Frontal cortex (tissue), 4 donors: ENCODE measurements around the gene IFITM2. TPM values are rescaled to one million over a fixed set of nuclear protein-coding genes. Genes with fewer than 3 reads are reported as not detected.
A peak's percentile ranks its signal among the peaks of the same experiment; 100 is the strongest.
"Not testable (repeated sequence)": the region's sequence is repeated elsewhere in the genome, so short reads cannot be mapped to it uniquely, and the experiment has no call there.

ENCODE experiments used
- DNase-seq, 2 donors: peaks; one replicate each; pipeline ENCODE4 v3.0.0; 2012; ENCODE audit warnings: low spot score in 2 of 2
- FAIRE-seq: peaks from 2 replicates; lab custom pipeline; 2012; peaks lifted over from hg19 to GRCh38; lab: Jason Lieb, UNC
- total RNA-seq: library from RNA; depleted of rRNA; stranded (reverse); fragments of >200 nt; gene quantifications from one replicate; pipeline ENCODE4 v1.2.3, GENCODE V29; 2014
- donor health status: control.
- donor health status: control.
- donor health status: control.

IFITM2 gene
- total RNA-seq, 1 donor from 2014 or later: 5.3 TPM

- FAIRE-seq (no peak), DNase-seq (peak; percentile 78 to 85)
These were observed 2.4 kb upstream of the IFITM2 start for GRCh38 chr11:304915-305843.

DNA sequence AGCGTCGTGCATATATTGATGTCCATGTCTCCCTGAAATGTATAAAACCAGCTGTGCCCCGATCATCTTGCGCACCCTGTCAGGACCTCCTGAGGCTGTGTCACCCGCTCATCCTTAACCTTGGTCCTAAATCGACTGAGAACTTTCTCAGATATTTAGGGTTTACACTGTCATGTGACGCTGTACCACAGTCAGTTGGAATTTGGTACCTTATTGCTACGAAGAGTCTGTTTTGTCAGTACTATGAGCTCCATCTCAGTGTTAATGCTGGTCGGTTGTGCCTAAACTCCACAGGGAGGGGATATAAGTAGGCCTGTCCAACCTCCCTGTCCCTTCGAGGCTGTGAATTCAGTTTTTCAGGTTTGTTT, 1.8 kb upstream of the IFITM2 start:
- FAIRE-seq (no peak), DNase-seq (no peak)

DNA sequence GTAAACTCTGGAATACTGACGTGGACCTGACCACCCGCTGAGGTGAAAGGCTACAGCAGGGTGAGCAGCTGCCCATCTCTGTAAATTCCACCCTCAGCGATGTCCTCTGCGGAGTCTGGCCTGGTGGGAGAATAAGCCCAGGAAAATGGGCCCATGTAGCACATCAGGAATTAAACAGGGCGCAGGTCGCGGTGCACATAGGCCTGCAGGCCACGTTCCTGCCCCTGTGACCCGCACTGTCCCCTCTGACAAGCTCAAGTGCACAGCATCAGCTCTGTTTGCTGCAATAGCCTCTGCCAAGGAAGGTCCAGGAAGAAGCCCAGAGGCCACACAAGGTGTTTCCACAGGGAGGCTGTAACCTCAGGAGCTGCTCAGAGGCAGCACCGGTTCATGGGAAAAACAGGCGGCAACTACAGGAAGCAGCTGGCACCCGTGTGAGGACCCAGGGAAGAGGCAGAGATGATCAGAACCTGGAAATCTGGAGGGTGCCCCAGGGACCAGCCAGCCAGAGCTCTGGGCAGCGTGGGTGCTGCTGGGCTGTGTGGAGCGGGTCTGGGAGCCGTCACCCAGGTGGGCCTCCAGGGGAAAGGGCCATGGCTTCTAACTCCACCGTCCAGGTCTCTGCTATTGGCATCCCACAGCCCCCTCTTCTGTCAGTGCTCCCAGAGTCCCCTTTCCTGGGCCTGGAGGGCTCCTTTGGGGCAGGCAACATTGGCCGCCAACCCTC, 808 bp upstream of the IFITM2 start:
- DNase-seq (no peak), FAIRE-seq (no peak)

DNA sequence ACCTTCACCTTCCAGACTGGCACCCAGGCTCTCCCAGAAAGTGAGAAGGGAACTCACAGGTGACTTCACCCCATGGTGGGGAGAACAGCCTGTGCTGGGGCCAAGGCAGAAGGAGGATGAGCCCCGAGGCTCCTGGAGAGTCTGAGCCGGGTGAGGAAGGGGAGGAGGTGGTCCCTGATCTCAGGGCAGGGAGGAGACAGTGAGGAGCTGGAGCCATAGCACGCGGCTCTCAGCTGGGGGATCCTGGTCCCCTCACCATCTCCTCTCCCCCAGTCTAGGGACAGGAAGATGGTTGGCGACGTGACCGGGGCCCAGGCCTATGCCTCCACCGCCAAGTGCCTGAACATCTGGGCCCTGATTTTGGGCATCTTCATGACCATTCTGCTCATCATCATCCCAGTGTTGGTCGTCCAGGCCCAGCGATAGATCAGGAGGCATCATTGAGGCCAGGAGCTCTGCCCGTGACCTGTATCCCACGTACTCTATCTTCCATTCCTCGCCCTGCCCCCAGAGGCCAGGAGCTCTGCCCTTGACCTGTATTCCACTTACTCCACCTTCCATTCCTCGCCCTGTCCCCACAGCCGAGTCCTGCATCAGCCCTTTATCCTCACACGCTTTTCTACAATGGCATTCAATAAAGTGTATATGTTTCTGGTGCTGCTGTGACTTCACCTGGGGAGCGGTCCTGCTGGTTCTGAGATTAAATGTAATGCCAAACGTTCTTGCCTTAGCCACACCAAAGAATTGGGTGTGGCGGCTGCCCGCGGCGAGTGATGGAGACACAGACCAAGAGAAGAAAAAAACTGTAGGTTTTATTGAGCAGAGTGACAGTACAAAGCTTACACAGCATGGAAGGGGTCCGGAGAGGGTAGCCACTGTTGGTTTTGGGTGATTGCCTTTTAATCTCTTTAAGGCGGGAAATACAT, 1.4 kb downstream of the IFITM2 start:
- DNase-seq, FAIRE-seq: not testable (repeated sequence)

- DNase-seq, FAIRE-seq: not testable (repeated sequence)
These were observed 2.5 kb downstream of the IFITM2 start for GRCh38 chr11:309979-310572.

DNA sequence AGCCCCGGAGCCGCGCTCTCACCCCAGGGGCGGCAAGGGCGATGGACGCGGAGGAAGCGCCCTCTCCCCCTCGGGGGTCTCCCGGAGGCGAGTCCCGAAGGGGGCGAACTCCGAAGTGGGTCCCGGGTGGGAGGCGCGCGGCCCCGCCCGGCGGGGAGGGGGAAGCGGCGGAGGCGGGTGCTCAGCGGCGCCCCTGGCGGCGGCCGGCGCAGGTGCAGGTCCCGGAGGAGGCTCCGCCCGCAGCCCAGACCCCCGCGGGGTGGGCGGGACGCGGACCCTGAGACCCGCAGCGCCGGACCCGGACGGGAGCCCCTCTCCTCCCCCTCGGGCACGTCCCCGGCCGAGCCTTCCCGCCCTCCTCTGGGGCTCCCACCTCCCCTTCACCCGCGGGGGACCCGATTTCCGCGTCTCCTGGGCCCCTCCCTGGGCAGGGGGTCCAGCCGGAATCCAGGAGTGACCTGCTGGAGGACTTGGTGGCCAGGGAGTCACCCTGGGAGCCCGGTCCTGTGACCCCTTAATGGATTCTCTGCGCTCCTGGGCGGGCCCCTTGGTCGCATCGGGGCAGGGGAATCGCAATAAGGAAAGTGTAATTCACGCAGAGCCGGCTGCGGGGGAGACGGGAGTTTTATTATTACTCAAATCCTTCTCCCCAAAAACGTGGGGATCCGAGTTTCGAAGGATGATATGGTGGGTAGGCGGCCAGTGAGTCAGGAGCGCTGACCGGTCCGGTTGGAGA, 3.6 kb downstream of the IFITM2 start:
- FAIRE-seq, DNase-seq: not testable (repeated sequence)

- no peak for DNase-seq
- FAIRE-seq: no peak
These were observed 4.6 kb downstream of the IFITM2 start for GRCh38 chr11:312092-312816.

- no peak for DNase-seq
- FAIRE-seq: no peak
These were observed 5.7 kb downstream of the IFITM2 start for GRCh38 chr11:313304-313786.

DNA sequence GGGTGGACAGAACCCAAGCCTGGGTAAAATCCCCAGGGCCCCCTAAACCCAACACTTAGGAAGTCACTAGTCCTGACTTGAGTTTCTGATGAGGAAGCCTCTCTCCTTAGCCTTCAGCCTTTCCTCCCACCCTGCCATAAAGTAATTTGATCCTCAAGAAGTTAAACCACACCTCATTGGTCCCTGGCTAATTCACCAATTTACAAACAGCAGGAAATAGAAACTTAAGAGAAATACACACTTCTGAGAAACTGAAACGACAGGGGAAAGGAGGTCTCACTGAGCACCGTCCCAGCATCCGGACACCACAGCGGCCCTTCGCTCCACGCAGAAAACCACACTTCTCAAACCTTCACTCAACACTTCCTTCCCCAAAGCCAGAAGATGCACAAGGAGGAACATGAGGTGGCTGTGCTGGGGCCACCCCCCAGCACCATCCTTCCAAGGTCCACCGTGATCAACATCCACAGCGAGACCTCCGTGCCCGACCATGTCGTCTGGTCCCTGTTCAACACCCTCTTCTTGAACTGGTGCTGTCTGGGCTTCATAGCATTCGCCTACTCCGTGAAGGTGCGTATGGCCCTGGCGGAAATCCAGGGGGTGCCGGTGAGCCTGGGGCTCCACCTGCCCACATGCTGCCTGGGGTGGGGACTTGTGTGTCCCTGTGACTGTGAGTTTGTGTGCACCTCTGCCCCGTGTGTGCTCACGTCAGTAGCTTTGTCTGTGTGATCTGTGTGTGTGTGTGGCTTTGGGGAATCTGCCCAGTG, 6.4 kb downstream of the IFITM2 start, which contains the start of gene IFITM1:
Gene IFITM1, plus strand, starts transcription at position 254 of the 767 bp plus-strand sequence. Its CDS starts 131 bp downstream, at position 385.
- DNase-seq: no peak
- FAIRE-seq: no peak

DNA sequence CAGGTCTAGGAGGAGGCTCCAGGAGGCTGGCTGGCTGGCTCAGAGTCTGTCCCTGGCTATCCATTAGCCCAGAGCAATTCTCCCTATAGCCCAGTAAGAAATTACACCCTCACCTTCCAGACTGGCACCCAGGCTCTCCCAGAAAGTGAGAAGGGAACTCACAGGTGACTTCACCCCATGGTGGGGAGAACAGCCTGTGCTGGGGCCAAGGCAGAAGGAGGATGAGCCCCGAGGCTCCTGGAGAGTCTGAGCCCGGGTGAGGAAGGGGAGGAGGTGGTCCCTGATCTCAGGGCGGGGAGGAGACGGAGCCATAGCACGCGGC, 6.9 kb downstream of the IFITM2 start:
- not testable (repeated sequence) for FAIRE-seq, DNase-seq

GRCh38 chr11:315051-315481, 7.5 kb downstream of the IFITM2 start:
- DNase-seq (no peak), FAIRE-seq (no peak)

GRCh38 chr11:315516-315994, 7.9 kb downstream of the IFITM2 start:
- DNase-seq (no peak), FAIRE-seq (no peak)

DNA sequence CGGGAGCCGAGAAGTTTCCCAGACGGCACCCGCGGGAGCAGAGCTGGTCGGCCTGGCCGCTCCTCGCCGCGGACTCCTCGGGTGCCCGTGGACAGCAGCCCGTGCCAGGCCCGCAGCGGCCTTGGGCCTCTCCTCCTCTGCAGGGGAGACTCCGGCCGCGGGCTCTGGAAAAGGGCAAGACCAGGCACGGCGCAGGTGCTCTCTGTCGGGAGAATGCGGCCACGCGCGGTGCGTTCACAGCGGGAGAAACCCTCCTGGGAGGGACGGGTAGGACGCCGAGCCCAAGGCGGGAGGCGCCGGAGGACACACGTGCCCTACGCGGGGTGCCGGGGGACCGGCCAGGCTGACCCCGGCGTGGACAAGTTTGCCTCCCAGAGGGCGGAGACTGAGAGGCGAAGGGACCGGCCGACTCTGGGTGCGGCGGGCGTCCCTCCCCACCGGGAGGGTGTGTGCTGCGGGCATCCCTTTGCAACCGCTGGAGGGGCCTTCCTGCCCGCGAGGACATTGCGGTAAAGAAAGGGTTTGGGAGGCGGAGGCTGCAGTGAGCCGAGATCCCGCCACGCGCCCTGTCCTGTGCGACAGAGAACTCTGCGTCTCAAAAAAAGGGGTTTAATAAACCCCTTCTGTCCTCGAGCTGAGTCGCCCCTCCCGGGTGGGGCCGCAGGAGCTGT, 8.6 kb downstream of the IFITM2 start:
- no peak for FAIRE-seq
- DNase-seq: no peak

DNA sequence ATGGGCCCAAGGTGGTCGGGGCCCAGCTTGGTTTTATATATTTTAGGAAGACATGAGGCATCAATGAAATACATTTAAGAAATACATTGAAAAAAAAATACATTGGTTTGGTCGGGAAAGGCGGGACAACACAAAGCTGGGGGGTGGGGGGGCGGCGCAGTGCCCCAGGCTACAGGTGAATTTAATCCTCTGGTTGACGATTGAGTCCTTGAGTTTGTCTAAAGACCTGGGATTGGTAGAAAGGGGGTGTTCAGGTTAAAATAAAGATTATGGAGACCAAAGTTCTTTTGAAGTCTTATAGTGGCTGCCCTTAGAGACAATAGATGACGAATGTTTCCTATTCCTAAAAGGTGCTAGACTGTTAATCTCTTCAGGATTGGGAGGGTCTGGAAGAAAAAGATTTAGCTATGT, 9.3 kb downstream of the IFITM2 start:
- FAIRE-seq (no peak), DNase-seq (no peak)

DNA sequence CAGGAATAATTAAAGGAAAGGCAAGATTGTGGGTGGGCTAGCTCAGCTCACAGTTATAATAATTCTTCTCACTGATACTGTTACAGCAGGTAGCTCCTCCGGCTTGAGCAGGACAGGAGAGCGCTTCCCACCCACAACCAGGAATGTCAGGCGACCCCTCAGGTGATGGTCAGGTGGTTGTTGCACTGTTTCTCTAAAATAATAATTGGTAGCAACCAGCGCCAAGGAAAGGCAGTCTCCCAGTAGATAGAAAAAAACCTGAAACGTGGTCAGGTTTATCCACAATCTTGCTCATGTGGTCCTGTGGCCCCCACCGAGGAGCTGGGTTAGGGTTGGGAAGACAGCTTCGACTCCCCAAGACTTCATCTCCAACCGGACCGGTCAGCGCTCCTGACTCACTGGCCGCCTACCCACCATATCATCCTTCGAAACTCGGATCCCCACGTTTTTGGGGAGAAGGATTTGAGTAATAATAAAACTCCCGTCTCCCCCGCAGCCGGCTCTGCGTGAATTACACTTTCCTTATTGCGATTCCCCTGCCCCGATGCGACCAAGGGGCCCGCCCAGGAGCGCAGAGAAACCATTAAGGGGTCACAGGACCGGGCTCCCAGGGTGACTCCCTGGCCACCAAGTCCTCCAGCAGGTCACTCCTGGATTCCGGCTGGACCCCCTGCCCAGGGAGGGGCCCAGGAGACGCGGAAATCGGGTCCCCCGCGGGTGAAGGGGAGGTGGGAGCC, 10.2 kb downstream of the IFITM2 start:
- DNase-seq, FAIRE-seq: not testable (repeated sequence)
